K562 (cell line): ENCODE results near the gene NUP98. TPM values are rescaled to one million over a fixed set of nuclear protein-coding genes. Genes with fewer than 3 reads are reported as not detected.

ENCODE experiments used
- ARID3B ChIP-seq: fragments of 250-450 bp; sonication (Bioruptor Pico); IDR thresholded peaks from 2 replicates; pipeline ENCODE4 v1.4.0; 2020; ENCODE audit warnings: borderline replicate concordance
- BRD9 ChIP-seq: fragments of 450-650 bp; IDR thresholded peaks from 2 replicates; pipeline ENCODE4 v1.6.1; 2018; ENCODE audit warnings: low read depth; ENCODE audit not compliant: partially characterized antibody
- DPF2 ChIP-seq: fragments of 450-650 bp; IDR thresholded peaks from 2 replicates; pipeline ENCODE4 v1.6.1; 2016
- FOXP4 ChIP-seq: sonication (generic); formaldehyde crosslinking; IDR thresholded peaks from 2 replicates; pipeline ENCODE4 v1.8.0; 2022; ENCODE audit warnings: mild to moderate bottlenecking, missing genetic modification reagents, borderline replicate concordance
- NR4A1 ChIP-seq, 2 experiments: fragments of 250-450 bp in 1 of 2; fragments of 450-650 bp in 1 of 2; sonication (Bioruptor Pico) in 1 of 2; IDR thresholded peaks; 2 replicates each; pipeline versions ENCODE4 v1.4.0 to v1.6.1; 2016 to 2020; ENCODE audit warnings: mild to moderate bottlenecking in 2 of 2, missing compliant biosample characterization in 1 of 2, missing genetic modification characterization in 1 of 2, moderate library complexity in 1 of 2
- PHF8 ChIP-seq: fragments of 200-600 bp; sonication (generic); IDR thresholded peaks from 2 replicates; pipeline ENCODE4 v1.6.1; 2012; ENCODE audit warnings: mixed run types, mild to moderate bottlenecking, inconsistent platforms, low read length, moderate library complexity, borderline replicate concordance
- SFPQ ChIP-seq: fragments of 200-400 bp; formaldehyde crosslinking; IDR thresholded peaks from 2 replicates; pipeline ENCODE4 v1.6.1; 2017; ENCODE audit warnings: mild to moderate bottlenecking, low read depth, low read length, moderate library complexity
- SNRNP70 ChIP-seq: fragments of 200-400 bp; formaldehyde crosslinking; optimal IDR thresholded peaks from 2 replicates; pipeline ENCODE3; 2017; ENCODE audit warnings: low read depth, low read length
- TSHZ1 ChIP-seq: fragments of 250-450 bp; sonication (Bioruptor Pico); IDR thresholded peaks from 2 replicates; pipeline ENCODE4 v1.4.0; 2020; ENCODE audit warnings: mild to moderate bottlenecking, moderate library complexity
- ZBTB26 ChIP-seq: fragments of 450-650 bp; formaldehyde crosslinking; IDR thresholded peaks from 2 replicates; pipeline ENCODE4 v1.4.0; 2022; ENCODE audit warnings: missing genetic modification characterization
- ZNF766 ChIP-seq: fragments of 200-800 bp; sonication (Bioruptor generic); conservative IDR thresholded peaks from 2 replicates; pipeline ENCODE4 v1.6.1; 2016; ENCODE audit warnings: missing genetic modification characterization, missing compliant biosample characterization
- ZZZ3 ChIP-seq: fragments of 450-650 bp; IDR thresholded peaks from 2 replicates; pipeline ENCODE4 v1.6.1; 2016; ENCODE audit warnings: antibody characterized with exemption, mild to moderate bottlenecking, moderate library complexity
- polyA plus RNA-seq, 8 experiments: library from polyadenylated mRNA; depleted of rRNA in 4 of 8; stranded (reverse) in 5 of 8; unstranded in 3 of 8; fragments of >200 nt; fragmentation: Nextera tagmentation in 2 of 8; fragmentation: Illumina TruSeq in 1 of 8; extraction: Ambion mirVana in 2 of 8; extraction: Trizol in 1 of 8; gene quantifications; 2 replicates each; pipeline versions ENCODE4 v1.2.1 to v1.2.3, GENCODE V29; 2011 to 2014; ENCODE audit warnings: inconsistent platforms in 1 of 8, missing spikeins in 1 of 8
- total RNA-seq, 7 experiments: library from RNA; depleted of rRNA in 6 of 7; stranded (reverse); fragments of >200 nt in 6 of 7; fragmentation: Illumina TruSeq in 2 of 7; extraction: Trizol in 2 of 7; gene quantifications; 2 replicates each; pipeline versions ENCODE4 v1.2.1 to v1.2.3, GENCODE V29; 2011 to 2021; ENCODE audit warnings: low replicate concordance in 1 of 7

NUP98 gene
- total and polyA plus RNA-seq, 9 of the 15 experiments (the other 6 are each of a cell fraction or from before 2014, with no cell fraction given) = 45.1 to 196 (median 130) TPM

- no peak for TF ChIP-seq TSHZ1 (CRISPR knock-in tag)
- peak; percentile 46; the same call in 1 of the 2 replicates for TF ChIP-seq PHF8
- no peak for TF ChIP-seq NR4A1 (CRISPR knock-in tag; IDR thresholded peaks at IDR 0.05)
- TF ChIP-seq NR4A1 (tag; IDR thresholded peaks at IDR 0.05) = no peak
- TF ChIP-seq FOXP4 (CRISPR knock-in tag) = no peak
- no peak for TF ChIP-seq ZBTB26 (CRISPR knock-in tag)
- TF ChIP-seq DPF2 = no peak
- no peak for TF ChIP-seq SNRNP70
- TF ChIP-seq BRD9 = no peak
- no peak for TF ChIP-seq ZZZ3
- TF ChIP-seq ARID3B (CRISPR knock-in tag) = no peak
- TF ChIP-seq SFPQ = no peak
- no peak for TF ChIP-seq ZNF766
Measured at GRCh38 chr11:3642071-3642951, 155.0 kb downstream of the NUP98 start (continued).
